IPS-18c (cell line): ENCODE measurements around the gene C1QTNF2.

Source experiments
- H3K4me3 ChIP-seq: 2 replicates; pipeline ENCODE4 v1.7.0; 2013; ENCODE audit warnings: low read depth, mild to moderate bottlenecking, low read length, moderate library complexity; ENCODE audit not compliant: insufficient read depth
- H3K9me3 ChIP-seq: one replicate; pipeline ENCODE4 v1.6.1; 2013; ENCODE audit warnings: mild to moderate bottlenecking, low read length, moderate library complexity; ENCODE audit not compliant: control insufficient read depth, insufficient read depth

The C1QTNF2 gene

GRCh38 chr5:160324886-160325285, 45.5 kb downstream of the C1QTNF2 start:
- no peak overlapping the region for H3K4me3 ChIP-seq

GRCh38 chr5:160318409-160318808, 52.0 kb downstream of the C1QTNF2 start:
- no peak overlapping the region for H3K4me3 ChIP-seq

More at GRCh38 chr5:160324886-160325285, 45.5 kb downstream of the C1QTNF2 start:
- H3K9me3 ChIP-seq: no peaks in the 10 kb centered on the region

GRCh38 chr5:160317434-160317833, 53.0 kb downstream of the C1QTNF2 start:
- Histone ChIP-seq H3K4me3 (no peak overlapping the region), H3K9me3 (no peaks in the 10 kb centered on the region)

More at GRCh38 chr5:160318409-160318808, 52.0 kb downstream of the C1QTNF2 start:
- H3K9me3 ChIP-seq: no peaks in the 10 kb centered on the region

- no peak overlapping the region for H3K4me3 ChIP-seq
- H3K9me3 ChIP-seq: no peaks in the 10 kb centered on the region
Measured at GRCh38 chr5:160315968-160316367, 54.5 kb downstream of the C1QTNF2 start.

- Histone ChIP-seq H3K9me3 (no peaks in the 10 kb centered on the region), H3K4me3 (peak overlapping the region; percentile 82)
Measured at GRCh38 chr5:160312960-160313727, 57.3 kb downstream of the C1QTNF2 start.

- Histone ChIP-seq H3K4me3 (peak within 1 kb of the TSS; percentile 82), H3K9me3 (no peaks in the 10 kb centered on the region)
Measured at GRCh38 chr5:160312134-160312959, 58.1 kb downstream of the C1QTNF2 start, which contains the start of gene CCNJL. CCNJL (minus strand) TSS chr5:160312564; CDS start chr5:160311923, 641 bp downstream.

GRCh38 chr5:160311491-160312133, 58.8 kb downstream of the C1QTNF2 start:
- Histone ChIP-seq H3K4me3 (peak overlapping the region; percentile 82), H3K9me3 (no peaks in the 10 kb centered on the region)

- H3K9me3 ChIP-seq: no peaks in the 10 kb centered on the region
- H3K4me3 ChIP-seq: 0 out of 2 replicates have a peak overlapping the region, but pooled peaks have one; percentile 1
Measured at GRCh38 chr5:160310552-160311295, 59.7 kb downstream of the C1QTNF2 start.

GRCh38 chr5:160310140-160310539, 60.3 kb downstream of the C1QTNF2 start:
- Histone ChIP-seq H3K4me3 (no peak overlapping the region), H3K9me3 (no peaks in the 10 kb centered on the region)

- no peaks in the 10 kb centered on the region for H3K9me3 ChIP-seq
- no peak overlapping the region for H3K4me3 ChIP-seq
Measured at GRCh38 chr5:160306696-160307095, 63.7 kb downstream of the C1QTNF2 start.

- H3K9me3 ChIP-seq: no peaks in the 10 kb centered on the region
- no peak overlapping the region for H3K4me3 ChIP-seq
Measured at GRCh38 chr5:160305319-160305718, 65.1 kb downstream of the C1QTNF2 start.

- no peaks in the 10 kb centered on the region for H3K9me3 ChIP-seq
- H3K4me3 ChIP-seq: no peak overlapping the region
Measured at GRCh38 chr5:160303690-160304089, 66.7 kb downstream of the C1QTNF2 start.

GRCh38 chr5:160298189-160298588, 72.2 kb downstream of the C1QTNF2 start:
- peaks cover 2% of the 10 kb centered on the region for H3K9me3 ChIP-seq
- no peak overlapping the region for H3K4me3 ChIP-seq

- Histone ChIP-seq H3K9me3 (peaks cover 2% of the 10 kb centered on the region), H3K4me3 (no peak overlapping the region)
Measured at GRCh38 chr5:160297776-160298175, 72.7 kb downstream of the C1QTNF2 start.
